Chondrocyte (in vitro differentiated cells): ENCODE data around the gene NUBP2. TPM values are rescaled to one million over a fixed set of nuclear protein-coding genes. Genes with fewer than 3 reads are reported as not detected.

Experiments used
- DNase-seq: peaks from one replicate; pipeline ENCODE4 v3.0.0; 2021; ENCODE audit warnings: mixed read lengths, low spot score
- H3K27ac Mint-ChIP-seq: one replicate; pipeline ENCODE4 v1.8.0; 2021; ENCODE audit warnings: mild to moderate bottlenecking, moderate library complexity, mixed read lengths; ENCODE audit not compliant: unreplicated experiment
- H3K27me3 Mint-ChIP-seq: 2 replicates; pipeline ENCODE4 v1.8.0; 2021; ENCODE audit warnings: low read depth, mixed read lengths
- H3K36me3 Mint-ChIP-seq: 2 replicates; pipeline ENCODE4 v1.8.0; 2021; ENCODE audit warnings: low read depth, mixed read lengths
- H3K4me1 Mint-ChIP-seq: 2 replicates; pipeline ENCODE4 v1.8.0; 2021; ENCODE audit warnings: low read depth, mild to moderate bottlenecking, mixed read lengths
- H3K4me3 Mint-ChIP-seq: one replicate; pipeline ENCODE4 v1.8.0; 2021; ENCODE audit warnings: mild to moderate bottlenecking, moderate library complexity, mixed read lengths; ENCODE audit not compliant: unreplicated experiment
- H3K9me3 Mint-ChIP-seq: 2 replicates; pipeline ENCODE4 v1.8.0; 2021; ENCODE audit warnings: low read depth, mixed read lengths
- CTCF ChIP-seq: fragments of 200-600 bp; sonication (generic); IDR thresholded peaks from 2 replicates; pipeline ENCODE4 v1.5.0; 2021; ENCODE audit warnings: antibody characterized with exemption, mild to moderate bottlenecking, moderate library complexity
- total RNA-seq: library from RNA; stranded (reverse); gene quantifications from 3 replicates; pipeline ENCODE4 v1.2.1, GENCODE V29; 2021

The NUBP2 gene
- total RNA-seq, 1 donor from 2014 or later, result 36.5 TPM

GRCh38 chr16:1818204-1818872 is 35.6 kb downstream of the NUBP2 start:
- Mint-ChIP-seq H3K27me3 (no peaks in the 10 kb centered on the region), H3K4me3 (no peak overlapping the region), H3K36me3 (peaks cover 6% of the 10 kb centered on the region), H3K4me1 (peaks cover under 1% of the 10 kb centered on the region), H3K27ac (no peak overlapping the region), H3K9me3 (no peaks in the 10 kb centered on the region)
- TF ChIP-seq CTCF, result no peak
- peak; percentile 87 for DNase-seq

- DNase-seq, result peak; percentile 86
- Mint-ChIP-seq H3K36me3 (peaks cover 6% of the 10 kb centered on the region), H3K27ac (no peak overlapping the region), H3K4me1 (peaks cover 4% of the 10 kb centered on the region), H3K27me3 (no peaks in the 10 kb centered on the region), H3K4me3 (no peak overlapping the region), H3K9me3 (no peaks in the 10 kb centered on the region)
- TF ChIP-seq CTCF, result no peak
Measured at GRCh38 chr16:1818873-1819525, 36.2 kb downstream of the NUBP2 start.

DNA sequence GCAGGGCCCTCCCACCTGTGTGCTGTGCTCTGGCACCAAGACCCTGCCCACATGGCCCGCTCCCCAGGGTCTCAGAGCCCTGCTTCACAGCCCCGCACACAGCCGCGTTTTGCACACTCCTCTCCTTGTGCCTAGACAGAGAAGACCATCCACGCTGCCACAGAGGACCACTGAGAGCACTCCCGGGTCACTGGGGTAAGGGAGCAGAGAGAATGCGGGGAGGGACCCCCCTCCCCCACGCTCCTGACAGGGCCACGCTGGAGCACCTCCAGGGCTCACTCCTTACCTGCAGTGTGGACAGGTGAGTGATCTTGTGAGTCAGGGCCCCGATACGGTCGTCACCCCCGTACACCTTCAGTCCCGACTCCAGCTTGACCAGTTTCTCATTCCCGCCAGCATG is 36.9 kb downstream of the NUBP2 start:
- peaks cover 6% of the 10 kb centered on the region for H3K36me3 Mint-ChIP-seq
- H3K27me3 Mint-ChIP-seq, result no peaks in the 10 kb centered on the region
- H3K27ac Mint-ChIP-seq, result no peak overlapping the region
- DNase-seq, result peak; percentile 74
- H3K4me1 Mint-ChIP-seq, result peaks cover 10% of the 10 kb centered on the region
- no peaks in the 10 kb centered on the region for H3K9me3 Mint-ChIP-seq
- TF ChIP-seq CTCF, result no peak
- H3K4me3 Mint-ChIP-seq, result no peak overlapping the region

GRCh38 chr16:1820096-1820945 is 37.6 kb downstream of the NUBP2 start:
- TF ChIP-seq CTCF, result no peak
- Mint-ChIP-seq H3K4me1 (peaks cover 12% of the 10 kb centered on the region), H3K36me3 (peaks cover 6% of the 10 kb centered on the region), H3K4me3 (no peak overlapping the region), H3K27me3 (no peaks in the 10 kb centered on the region), H3K9me3 (no peaks in the 10 kb centered on the region), H3K27ac (no peak overlapping the region)
- DNase-seq, result peak; percentile 80

DNA sequence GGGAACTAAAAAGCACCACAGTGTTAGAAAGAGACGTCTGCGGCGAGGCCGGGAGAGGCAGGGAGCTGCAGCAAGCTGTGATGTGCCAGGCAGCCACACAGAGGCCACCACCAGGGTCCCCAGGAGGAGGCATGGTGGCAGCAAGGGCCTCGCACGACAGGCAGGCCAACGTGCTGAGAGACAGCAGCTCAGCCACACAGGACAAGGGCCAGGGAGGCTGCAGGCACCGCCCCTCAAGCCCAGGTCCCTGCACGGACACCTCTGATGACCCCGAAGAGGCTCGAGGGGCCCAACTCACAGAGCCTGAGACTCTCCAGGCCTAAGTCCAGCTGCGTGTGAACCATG is 38.2 kb downstream of the NUBP2 start:
- peaks cover 3% of the 10 kb centered on the region for H3K36me3 Mint-ChIP-seq
- H3K27ac Mint-ChIP-seq, result no peak overlapping the region
- DNase-seq, result no peak
- H3K4me3 Mint-ChIP-seq, result no peak overlapping the region
- no peaks in the 10 kb centered on the region for H3K27me3 Mint-ChIP-seq
- no peak for TF ChIP-seq CTCF
- H3K4me1 Mint-ChIP-seq, result peaks cover 18% of the 10 kb centered on the region
- no peaks in the 10 kb centered on the region for H3K9me3 Mint-ChIP-seq
